K562 (cell line): ENCODE data around the gene ASPRV1. TPM values are rescaled to one million over a fixed set of nuclear protein-coding genes. Genes with fewer than 3 reads are reported as not detected.

ENCODE experiments used
- BRD4 ChIP-seq: fragments of 200-600 bp; sonication (generic); IDR thresholded peaks from 2 replicates; pipeline ENCODE4 v1.6.1; 2017; ENCODE audit warnings: inconsistent platforms
- BRF1 ChIP-seq: IDR thresholded peaks from 3 replicates; pipeline ENCODE4 v1.6.1; 2011; ENCODE audit warnings: borderline replicate concordance, mild to moderate bottlenecking; ENCODE audit not compliant: insufficient read length; ENCODE audit errors: extremely low read depth
- GTF2F1 ChIP-seq: IDR thresholded peaks from 2 replicates; pipeline ENCODE4 v1.6.1; 2011; ENCODE audit warnings: low read depth, low read length, improper control_type of control experiment
- HDGF ChIP-seq: fragments of 450-650 bp; IDR thresholded peaks from 2 replicates; pipeline ENCODE4 v1.6.1; 2016
- JUNB ChIP-seq: fragments of 450-650 bp; formaldehyde crosslinking; conservative IDR thresholded peaks from 2 replicates; pipeline ENCODE4 v1.4.0; 2020; ENCODE audit warnings: mild to moderate bottlenecking
- MTA3 ChIP-seq: fragments of 450-650 bp; formaldehyde crosslinking; IDR thresholded peaks from 2 replicates; pipeline ENCODE4 v1.6.1; 2017; ENCODE audit warnings: mild to moderate bottlenecking, borderline replicate concordance
- POU5F1 ChIP-seq: fragments of 150-350 bp; IDR thresholded peaks from 2 replicates; pipeline ENCODE4 v1.6.1; 2014; ENCODE audit warnings: borderline replicate concordance, low read length, low read depth, mild to moderate bottlenecking; ENCODE audit not compliant: partially characterized antibody
- PYGO2 ChIP-seq: fragments of 450-650 bp; IDR thresholded peaks from 2 replicates; pipeline ENCODE4 v1.6.1; 2016; ENCODE audit warnings: mild to moderate bottlenecking, missing genetic modification characterization, moderate library complexity, missing compliant biosample characterization
- SIN3B ChIP-seq: fragments of 450-650 bp; IDR thresholded peaks from 2 replicates; pipeline ENCODE4 v1.6.1; 2017; ENCODE audit warnings: low read depth, mild to moderate bottlenecking, moderate library complexity
- SMARCC2 ChIP-seq: fragments of 450-650 bp; IDR thresholded peaks from 2 replicates; pipeline ENCODE4 v1.6.1; 2017; ENCODE audit warnings: antibody characterized with exemption, moderate library complexity, mild to moderate bottlenecking, low read depth
- TAF7 ChIP-seq: fragments of 450-650 bp; IDR thresholded peaks from 2 replicates; pipeline ENCODE4 v1.6.1; 2016; ENCODE audit warnings: missing genetic modification characterization, missing compliant biosample characterization
- USF2 ChIP-seq: sonication (generic); formaldehyde crosslinking; IDR thresholded peaks from 2 replicates; pipeline ENCODE4 v1.5.0; 2020; ENCODE audit warnings: missing genetic modification reagents
- YBX1 ChIP-seq: fragments of 450-650 bp; IDR thresholded peaks from 2 replicates; pipeline ENCODE4 v1.7.1; 2016; ENCODE audit warnings: mild to moderate bottlenecking
- ZNF212 ChIP-seq: fragments of 450-650 bp; formaldehyde crosslinking; IDR thresholded peaks from 2 replicates; pipeline ENCODE4 v1.4.0; 2020; ENCODE audit warnings: mild to moderate bottlenecking
- ZNF717 ChIP-seq: fragments of 250-450 bp; sonication (Bioruptor Pico); IDR thresholded peaks from 2 replicates; pipeline ENCODE4 v1.5.0; 2021
- polyA plus RNA-seq, 8 experiments: library from polyadenylated mRNA; depleted of rRNA in 4 of 8; stranded (reverse) in 5 of 8; unstranded in 3 of 8; fragments of >200 nt; fragmentation: Nextera tagmentation in 2 of 8; fragmentation: Illumina TruSeq in 1 of 8; extraction: Ambion mirVana in 2 of 8; extraction: Trizol in 1 of 8; gene quantifications; 2 replicates each; pipeline versions ENCODE4 v1.2.1 to v1.2.3, GENCODE V29; 2011 to 2014; ENCODE audit warnings: inconsistent platforms in 1 of 8, missing spikeins in 1 of 8
- total RNA-seq, 7 experiments: library from RNA; depleted of rRNA in 6 of 7; stranded (reverse); fragments of >200 nt in 6 of 7; fragmentation: Illumina TruSeq in 2 of 7; extraction: Trizol in 2 of 7; gene quantifications; 2 replicates each; pipeline versions ENCODE4 v1.2.1 to v1.2.3, GENCODE V29; 2011 to 2021; ENCODE audit warnings: low replicate concordance in 1 of 7
- TF ChIP-seq, protein P1 (sequence below), 2 experiments: fragments of 450-650 bp; formaldehyde crosslinking in 1 of 2; IDR thresholded peaks; 2 replicates each; pipeline versions ENCODE4 v1.4.0 to v1.6.1; 2014 to 2020; ENCODE audit warnings: mild to moderate bottlenecking in 2 of 2, borderline replicate concordance in 1 of 2, low read depth in 1 of 2
- TF ChIP-seq, protein P2 (sequence below): fragments of 250-450 bp; sonication (Bioruptor Pico); IDR thresholded peaks from 2 replicates; pipeline ENCODE4 v1.5.0; 2020; ENCODE audit warnings: mild to moderate bottlenecking, borderline replicate concordance

ASPRV1 gene
- total and polyA plus RNA-seq, 9 of the 15 experiments (the other 6 are each of a cell fraction or from before 2014, with no cell fraction given): 0.17 to 0.72 (median 0.47) TPM; not detected in 1

GRCh38 chr2:69914164-69914949 is 47.1 kb downstream of the ASPRV1 start (continued):
- TF ChIP-seq, protein P1, sequence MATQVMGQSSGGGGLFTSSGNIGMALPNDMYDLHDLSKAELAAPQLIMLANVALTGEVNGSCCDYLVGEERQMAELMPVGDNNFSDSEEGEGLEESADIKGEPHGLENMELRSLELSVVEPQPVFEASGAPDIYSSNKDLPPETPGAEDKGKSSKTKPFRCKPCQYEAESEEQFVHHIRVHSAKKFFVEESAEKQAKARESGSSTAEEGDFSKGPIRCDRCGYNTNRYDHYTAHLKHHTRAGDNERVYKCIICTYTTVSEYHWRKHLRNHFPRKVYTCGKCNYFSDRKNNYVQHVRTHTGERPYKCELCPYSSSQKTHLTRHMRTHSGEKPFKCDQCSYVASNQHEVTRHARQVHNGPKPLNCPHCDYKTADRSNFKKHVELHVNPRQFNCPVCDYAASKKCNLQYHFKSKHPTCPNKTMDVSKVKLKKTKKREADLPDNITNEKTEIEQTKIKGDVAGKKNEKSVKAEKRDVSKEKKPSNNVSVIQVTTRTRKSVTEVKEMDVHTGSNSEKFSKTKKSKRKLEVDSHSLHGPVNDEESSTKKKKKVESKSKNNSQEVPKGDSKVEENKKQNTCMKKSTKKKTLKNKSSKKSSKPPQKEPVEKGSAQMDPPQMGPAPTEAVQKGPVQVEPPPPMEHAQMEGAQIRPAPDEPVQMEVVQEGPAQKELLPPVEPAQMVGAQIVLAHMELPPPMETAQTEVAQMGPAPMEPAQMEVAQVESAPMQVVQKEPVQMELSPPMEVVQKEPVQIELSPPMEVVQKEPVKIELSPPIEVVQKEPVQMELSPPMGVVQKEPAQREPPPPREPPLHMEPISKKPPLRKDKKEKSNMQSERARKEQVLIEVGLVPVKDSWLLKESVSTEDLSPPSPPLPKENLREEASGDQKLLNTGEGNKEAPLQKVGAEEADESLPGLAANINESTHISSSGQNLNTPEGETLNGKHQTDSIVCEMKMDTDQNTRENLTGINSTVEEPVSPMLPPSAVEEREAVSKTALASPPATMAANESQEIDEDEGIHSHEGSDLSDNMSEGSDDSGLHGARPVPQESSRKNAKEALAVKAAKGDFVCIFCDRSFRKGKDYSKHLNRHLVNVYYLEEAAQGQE (IDR thresholded peaks at IDR 0.05; ENCODE audit: borderline replicate concordance): peak; percentile 76
- TF ChIP-seq, protein P1 (CRISPR knock-in tag; IDR thresholded peaks at IDR 0.05; ENCODE audit: low read depth): peak; percentile 62; the same call in 1 of the 2 replicates
- TF ChIP-seq MTA3 (peak; percentile 82; the same call in 1 of the 2 replicates), TAF7 (tag) (peak; percentile 90), USF2 (peak; percentile 37; the same call in 1 of the 2 replicates), SMARCC2 (0 out of 2 replicates have a peak, but pooled peaks have one; percentile 8), HDGF (peak; percentile 78; the same call in 1 of the 2 replicates), SIN3B (0 out of 2 replicates have a peak, but pooled peaks have one; percentile 26), BRF1 (no peak), JUNB (CRISPR knock-in tag) (peak; percentile 66), GTF2F1 (peak; percentile 60; the same call in 1 of the 2 replicates), POU5F1 (no peak), PYGO2 (tag) (peak; percentile 41; the same call in 1 of the 2 replicates), ZNF717 (CRISPR knock-in tag) (no peak), YBX1 (no peak), ZNF212 (CRISPR knock-in tag) (no peak), BRD4 (peak; percentile 69; the same call in 1 of the 2 replicates)
- TF ChIP-seq, protein P2, sequence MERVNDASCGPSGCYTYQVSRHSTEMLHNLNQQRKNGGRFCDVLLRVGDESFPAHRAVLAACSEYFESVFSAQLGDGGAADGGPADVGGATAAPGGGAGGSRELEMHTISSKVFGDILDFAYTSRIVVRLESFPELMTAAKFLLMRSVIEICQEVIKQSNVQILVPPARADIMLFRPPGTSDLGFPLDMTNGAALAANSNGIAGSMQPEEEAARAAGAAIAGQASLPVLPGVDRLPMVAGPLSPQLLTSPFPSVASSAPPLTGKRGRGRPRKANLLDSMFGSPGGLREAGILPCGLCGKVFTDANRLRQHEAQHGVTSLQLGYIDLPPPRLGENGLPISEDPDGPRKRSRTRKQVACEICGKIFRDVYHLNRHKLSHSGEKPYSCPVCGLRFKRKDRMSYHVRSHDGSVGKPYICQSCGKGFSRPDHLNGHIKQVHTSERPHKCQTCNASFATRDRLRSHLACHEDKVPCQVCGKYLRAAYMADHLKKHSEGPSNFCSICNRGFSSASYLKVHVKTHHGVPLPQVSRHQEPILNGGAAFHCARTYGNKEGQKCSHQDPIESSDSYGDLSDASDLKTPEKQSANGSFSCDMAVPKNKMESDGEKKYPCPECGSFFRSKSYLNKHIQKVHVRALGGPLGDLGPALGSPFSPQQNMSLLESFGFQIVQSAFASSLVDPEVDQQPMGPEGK: no peak
